A673 (cell line): ENCODE results near the gene BCAM. TPM values are rescaled to one million over a fixed set of nuclear protein-coding genes. Genes with fewer than 3 reads are reported as not detected.

Source experiments
- BruUV-seq: library from RNA; stranded (reverse); fragments of 400-500 nt; replicated peaks from 2 replicates; lab custom pipeline; 2021; lab: Mats Ljungman, UMichigan
- CTCF ChIA-PET: fragments of 300-600 bp; sonication (Branson Sonifier 250); formaldehyde crosslinking; loops from one replicate; lab custom pipeline; 2022; ENCODE audit warnings: antibody characterized with exemption; lab: Charles Lee
- POLR2A ChIA-PET: fragments of 300-600 bp; sonication (Branson Sonifier 250); formaldehyde crosslinking; loops from one replicate; lab custom pipeline; 2022; ENCODE audit warnings: antibody characterized with exemption; ENCODE audit not compliant: low non-redundant PET; lab: Charles Lee
- DNase-seq: peaks from one replicate; pipeline ENCODE4 v3.0.0-alpha.2; 2015; ENCODE audit warnings: low spot score
- H3K27ac ChIP-seq: fragments of 200-600 bp; sonication (generic); 2 replicates; pipeline ENCODE4 v1.5.1; 2016; ENCODE audit warnings: mixed run types, low read depth, mild to moderate bottlenecking, mixed read lengths, antibody characterized with exemption, low read length; ENCODE audit not compliant: poor library complexity, severe bottlenecking
- H3K27me3 ChIP-seq: fragments of 200-600 bp; sonication (generic); replicated peaks from 2 replicates; pipeline ENCODE4 v1.6.1; 2017; ENCODE audit warnings: mixed run types, low read depth, mild to moderate bottlenecking, mixed read lengths, antibody characterized with exemption, low read length; ENCODE audit not compliant: insufficient read depth, poor library complexity
- H3K36me3 ChIP-seq: fragments of 200-600 bp; sonication (generic); 2 replicates; pipeline ENCODE4 v1.6.1; 2016; ENCODE audit warnings: mixed run types, mild to moderate bottlenecking, mixed read lengths, antibody characterized with exemption, low read length; ENCODE audit not compliant: insufficient read depth, poor library complexity, severe bottlenecking
- H3K4me1 ChIP-seq: fragments of 200-600 bp; sonication (generic); 2 replicates; pipeline ENCODE4 v1.6.1; 2017; ENCODE audit warnings: mixed run types, mild to moderate bottlenecking, mixed read lengths, antibody characterized with exemption, low read length; ENCODE audit not compliant: insufficient read depth, poor library complexity, severe bottlenecking
- H3K4me3 ChIP-seq: fragments of 200-600 bp; sonication (generic); 2 replicates; pipeline ENCODE4 v1.5.1; 2016; ENCODE audit warnings: low read depth, mixed run types, mild to moderate bottlenecking, mixed read lengths, low read length; ENCODE audit not compliant: poor library complexity, severe bottlenecking
- H3K9me3 ChIP-seq: fragments of 200-600 bp; sonication (generic); 2 replicates; pipeline ENCODE4 v1.6.1; 2016; ENCODE audit warnings: mixed run types, low read depth, mild to moderate bottlenecking, mixed read lengths, antibody characterized with exemption, low read length; ENCODE audit not compliant: poor library complexity, severe bottlenecking
- CTCF ChIP-seq: fragments of 300-800, 200-600 bp; sonication (generic); conservative IDR thresholded peaks from 2 replicates; pipeline ENCODE4 v1.5.1; 2017; ENCODE audit warnings: low read depth, mild to moderate bottlenecking, antibody characterized with exemption, low read length, moderate library complexity, mixed read lengths
- EZH2 ChIP-seq: fragments of 200-600 bp; sonication (generic); IDR thresholded peaks from 2 replicates; pipeline ENCODE4 v1.6.1; 2017; ENCODE audit warnings: borderline replicate concordance, low read depth, mild to moderate bottlenecking, mixed read lengths, antibody characterized with exemption, low read length; ENCODE audit not compliant: poor library complexity, severe bottlenecking
- intact Hi-C: fragments of 100-400 bp; cut with micrococcal nuclease; formaldehyde crosslinking; loops from one replicate; pipeline ENCODE4 v1.10.0; 2022; ENCODE audit not compliant: unreplicated experiment
- total RNA-seq: library from RNA; stranded (reverse); gene quantifications from 2 replicates; pipeline ENCODE4 v1.2.3, GENCODE V29; 2021

Gene BCAM
- total RNA-seq, 1 experiment from 2014 or later = 3.4 TPM

- TF ChIP-seq CTCF = no peak
- no peak for TF ChIP-seq EZH2
- CTCF ChIA-PET = no interaction called here
- POLR2A ChIA-PET = no interaction called here
- Histone ChIP-seq H3K9me3 (no peaks in the 10 kb centered on the region), H3K4me3 (no peak overlapping the region), H3K27me3 (peaks cover 3% of the 10 kb centered on the region), H3K27ac (no peak overlapping the region), H3K36me3 (no peaks in the 10 kb centered on the region), H3K4me1 (peaks cover 5% of the 10 kb centered on the region)
- peak; percentile 23 for DNase-seq
- BruUV-seq = no TSS peak
- intact Hi-C loops = no loop called here
These were observed 13.3 kb downstream of the BCAM start for GRCh38 chr19:44822177-44822576.

GRCh38 chr19:44822670-44823372 is 13.9 kb downstream of the BCAM start:
- ChIA-PET CTCF (interaction anchor here (0.5 kb wide), 1 partner anchor 9 kb away, joined by 6 read pairs; no protein-coding TSS in a partner anchor), POLR2A (no interaction called here)

GRCh38 chr19:44823373-44823698 is 14.4 kb downstream of the BCAM start:
- CTCF ChIA-PET = interaction anchor here (0.5 kb wide), 1 partner anchor 8 kb away, joined by 6 read pairs; no protein-coding TSS in a partner anchor

More at GRCh38 chr19:44822670-44823372, 13.9 kb downstream of the BCAM start:
- no TSS peak for BruUV-seq
- no peak for DNase-seq
- Histone ChIP-seq H3K27me3 (peaks cover 3% of the 10 kb centered on the region), H3K4me3 (no peak overlapping the region), H3K27ac (no peak overlapping the region), H3K36me3 (no peaks in the 10 kb centered on the region), H3K4me1 (peaks cover 5% of the 10 kb centered on the region), H3K9me3 (no peaks in the 10 kb centered on the region)
- intact Hi-C loops = no loop called here
- no peak for TF ChIP-seq EZH2

More at GRCh38 chr19:44823373-44823698, 14.4 kb downstream of the BCAM start:
- POLR2A ChIA-PET = no interaction called here
- intact Hi-C loops = no loop called here
- no peak for DNase-seq
- Histone ChIP-seq H3K4me3 (no peak overlapping the region), H3K4me1 (peaks cover 5% of the 10 kb centered on the region), H3K36me3 (no peaks in the 10 kb centered on the region), H3K9me3 (no peaks in the 10 kb centered on the region), H3K27ac (no peak overlapping the region), H3K27me3 (peaks cover 3% of the 10 kb centered on the region)
- TF ChIP-seq CTCF (no peak), EZH2 (no peak)
- BruUV-seq = no TSS peak
